Esophagus muscularis mucosa (tissue), 4 donors: ENCODE data around the gene MYOF.

Source experiments
- EP300 ChIP-seq: sonication (generic); formaldehyde crosslinking; IDR thresholded peaks from one replicate; pipeline ENCODE4 v1.6.1; 2017; ENCODE audit warnings: antibody characterized with exemption
- POLR2A ChIP-seq: fragments of 450-650 bp; IDR thresholded peaks from one replicate; pipeline ENCODE4 v1.6.1; 2017; ENCODE audit warnings: antibody characterized with exemption, moderate library complexity, mild to moderate bottlenecking, low read depth
- TF ChIP-seq, protein P1 (sequence below), 3 experiments: fragments of 200-600 bp in 2 of 3; fragments of 450-650 bp in 1 of 3; sonication (generic) in 2 of 3; IDR thresholded peaks; one replicate each; pipeline ENCODE4 v1.5.1; 2017 to 2019; ENCODE audit warnings: antibody characterized with exemption in 3 of 3, mild to moderate bottlenecking in 2 of 3, moderate library complexity in 1 of 3

DNA sequence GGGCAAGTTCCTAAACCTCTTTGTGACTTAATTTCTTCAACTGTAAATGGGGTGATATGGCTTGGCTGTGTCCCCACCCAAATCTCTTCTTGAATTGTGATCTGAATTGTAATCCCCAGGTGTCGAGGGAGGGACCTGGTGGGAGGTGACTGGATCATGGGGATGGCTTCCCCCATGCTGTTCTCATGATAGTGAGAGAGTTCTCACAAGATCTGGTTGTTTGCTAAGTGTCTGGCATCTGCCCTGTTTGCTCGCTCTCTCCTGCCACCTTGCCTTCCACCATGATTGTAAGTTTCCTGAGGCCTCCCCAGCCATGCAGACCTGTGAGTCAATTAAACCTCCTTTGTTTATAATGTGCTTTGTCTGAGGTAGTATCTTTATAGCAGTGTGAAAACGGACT, 177.0 kb downstream of the MYOF start:
- TF ChIP-seq POLR2A: no peak
- TF ChIP-seq, protein P1, sequence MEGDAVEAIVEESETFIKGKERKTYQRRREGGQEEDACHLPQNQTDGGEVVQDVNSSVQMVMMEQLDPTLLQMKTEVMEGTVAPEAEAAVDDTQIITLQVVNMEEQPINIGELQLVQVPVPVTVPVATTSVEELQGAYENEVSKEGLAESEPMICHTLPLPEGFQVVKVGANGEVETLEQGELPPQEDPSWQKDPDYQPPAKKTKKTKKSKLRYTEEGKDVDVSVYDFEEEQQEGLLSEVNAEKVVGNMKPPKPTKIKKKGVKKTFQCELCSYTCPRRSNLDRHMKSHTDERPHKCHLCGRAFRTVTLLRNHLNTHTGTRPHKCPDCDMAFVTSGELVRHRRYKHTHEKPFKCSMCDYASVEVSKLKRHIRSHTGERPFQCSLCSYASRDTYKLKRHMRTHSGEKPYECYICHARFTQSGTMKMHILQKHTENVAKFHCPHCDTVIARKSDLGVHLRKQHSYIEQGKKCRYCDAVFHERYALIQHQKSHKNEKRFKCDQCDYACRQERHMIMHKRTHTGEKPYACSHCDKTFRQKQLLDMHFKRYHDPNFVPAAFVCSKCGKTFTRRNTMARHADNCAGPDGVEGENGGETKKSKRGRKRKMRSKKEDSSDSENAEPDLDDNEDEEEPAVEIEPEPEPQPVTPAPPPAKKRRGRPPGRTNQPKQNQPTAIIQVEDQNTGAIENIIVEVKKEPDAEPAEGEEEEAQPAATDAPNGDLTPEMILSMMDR (IDR thresholded peaks at IDR 0.05): no peak
- TF ChIP-seq EP300: no peak
